GM19324 (cell line): ENCODE results near the gene CCNY.
"Not testable (repeated sequence)": the region's sequence is repeated elsewhere in the genome, so short reads cannot be mapped to it uniquely, and the experiment has no call there.

ENCODE experiments used
- ATAC-seq: cut with Tn5 transposase; IDR thresholded peaks from one replicate; pipeline ENCODE4 v1.9.1; 2021; ENCODE audit warnings: mild to moderate bottlenecking, moderate library complexity; ENCODE audit not compliant: unreplicated experiment, low FRiP score

The CCNY gene

DNA sequence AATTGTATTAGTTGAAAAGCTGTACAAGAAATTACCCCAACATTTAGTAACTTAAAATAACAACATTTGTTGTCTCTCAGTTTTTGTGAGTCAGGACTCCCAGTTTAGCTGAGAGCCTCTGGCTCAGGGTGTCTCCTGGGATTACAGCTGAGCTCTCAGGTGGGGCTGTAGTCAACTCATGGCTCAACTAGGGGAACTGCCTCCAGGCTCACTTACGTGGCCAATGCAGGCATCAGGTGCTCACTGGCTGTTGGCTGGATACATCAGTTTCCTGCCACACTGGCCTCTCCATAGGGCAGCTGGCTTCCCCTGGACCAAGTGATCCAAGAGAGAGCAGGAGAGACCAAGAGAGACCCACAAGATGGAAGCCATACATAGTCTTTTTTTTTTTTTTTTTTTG lies 17.5 kb downstream of the CCNY start:
- ATAC-seq: no peak

GRCh38 chr10:35354257-35354656 lies 17.9 kb downstream of the CCNY start:
- ATAC-seq: not testable (repeated sequence)

DNA sequence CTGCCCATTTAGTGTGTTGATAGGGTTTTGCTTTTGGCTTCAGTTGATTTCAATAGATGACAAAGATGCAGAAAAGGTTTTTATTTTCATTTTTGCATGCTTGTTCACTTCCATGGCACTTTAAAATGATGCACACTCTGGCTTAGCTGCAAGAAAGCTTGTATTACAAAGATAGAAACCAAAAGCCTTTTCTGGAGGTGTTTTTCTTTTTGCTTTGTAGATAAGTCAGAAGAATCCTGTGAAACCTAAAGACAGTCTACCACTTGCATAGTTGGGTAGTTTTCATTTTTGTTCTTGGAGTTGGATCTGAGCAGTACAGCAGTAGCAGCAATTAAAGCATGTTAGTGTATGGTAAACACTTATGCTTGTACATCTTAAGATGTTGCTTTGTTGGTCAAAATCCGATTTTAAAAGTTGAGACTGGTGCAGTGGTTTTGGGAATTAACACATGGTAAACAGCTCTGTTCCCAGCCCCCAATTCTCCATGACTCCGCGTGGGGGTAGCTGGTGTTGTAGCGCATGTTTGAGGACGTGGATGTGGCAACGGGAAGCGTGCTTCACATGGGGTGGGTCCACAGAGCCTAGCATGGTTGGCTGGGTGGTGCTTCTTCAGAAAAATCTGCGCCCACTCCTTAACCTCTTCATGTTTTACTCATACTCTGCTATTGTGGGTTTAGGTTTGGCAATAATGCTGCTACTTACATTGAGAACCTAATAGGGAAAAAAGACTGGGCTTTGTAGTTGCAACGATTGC lies 19.8 kb downstream of the CCNY start:
- peak; percentile 46 for ATAC-seq

DNA sequence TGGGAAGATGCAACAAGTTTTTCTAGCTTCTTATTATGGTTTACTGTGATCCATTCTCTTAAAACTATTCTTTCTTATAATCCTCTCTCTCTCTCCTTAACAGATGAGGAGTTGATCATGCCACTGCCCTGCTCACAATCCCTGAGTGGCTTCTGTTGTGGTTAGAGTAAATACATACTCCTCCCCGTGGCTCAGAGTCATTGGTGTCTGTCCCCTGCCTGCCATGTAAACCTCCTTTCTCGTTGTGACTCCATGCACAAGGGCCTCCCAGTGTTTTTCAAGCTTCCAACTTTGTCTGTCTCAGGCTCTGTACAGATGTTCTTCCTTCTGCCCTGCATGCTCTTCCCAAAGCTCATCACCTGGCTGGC lies 20.4 kb downstream of the CCNY start:
- no peak for ATAC-seq

DNA sequence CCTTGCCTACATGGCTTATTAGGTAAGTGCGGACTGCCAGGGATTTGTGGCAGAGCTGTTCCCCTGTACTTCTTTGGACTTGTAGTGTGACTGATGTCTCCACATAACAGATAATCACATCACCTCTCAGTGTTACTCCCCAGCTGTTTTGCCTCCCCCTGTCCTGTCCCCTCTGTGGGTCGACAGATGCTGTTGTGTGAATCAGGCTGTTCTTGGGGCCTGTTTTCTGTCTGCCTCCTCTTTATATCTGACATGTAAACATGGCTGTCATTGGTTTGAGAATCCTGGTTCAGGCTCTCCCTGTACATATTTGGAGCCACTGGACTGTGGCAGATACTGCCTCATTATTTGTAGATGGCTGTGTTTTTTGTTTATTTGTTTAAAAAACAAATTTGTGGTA lies 22.7 kb downstream of the CCNY start:
- no peak for ATAC-seq

- no peak for ATAC-seq
Observed at GRCh38 chr10:35359873-35360272, 23.6 kb downstream of the CCNY start.

DNA sequence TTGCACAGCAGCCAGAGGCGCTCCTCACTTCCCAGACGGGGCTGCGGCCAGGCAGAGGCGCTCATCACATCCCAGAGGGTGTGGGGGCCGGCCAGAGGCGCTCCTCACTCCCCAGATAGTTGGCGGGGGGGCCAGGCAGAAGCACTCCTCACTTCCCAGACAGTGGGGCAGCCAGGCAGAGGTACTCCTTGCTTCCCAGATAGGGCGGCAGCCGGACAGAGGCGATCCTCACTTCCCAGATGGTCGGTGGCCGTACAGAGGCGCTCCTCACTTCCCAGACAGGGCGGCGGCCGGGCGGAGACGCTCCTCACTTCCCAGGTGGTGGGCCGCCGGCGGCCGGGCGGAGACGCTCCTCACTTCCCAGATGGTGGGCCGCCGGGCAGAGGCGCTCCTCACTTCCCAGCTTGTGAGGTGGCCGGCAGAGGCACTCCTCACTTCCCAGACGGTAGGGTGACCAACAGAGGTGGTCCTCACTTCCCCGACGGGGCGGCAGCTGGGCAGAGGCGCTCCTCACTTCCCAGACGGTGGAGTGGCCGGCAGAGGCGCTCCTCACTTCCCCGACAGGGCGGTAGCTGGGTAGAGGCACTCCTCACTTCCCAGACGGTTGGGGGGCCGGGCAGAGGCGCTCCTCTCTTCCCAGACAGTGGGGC lies 26.5 kb downstream of the CCNY start:
- ATAC-seq: no peak

GRCh38 chr10:35363587-35363986 lies 27.3 kb downstream of the CCNY start:
- ATAC-seq: no peak

- ATAC-seq: no peak
Observed at GRCh38 chr10:35364808-35365207, 28.5 kb downstream of the CCNY start.

DNA sequence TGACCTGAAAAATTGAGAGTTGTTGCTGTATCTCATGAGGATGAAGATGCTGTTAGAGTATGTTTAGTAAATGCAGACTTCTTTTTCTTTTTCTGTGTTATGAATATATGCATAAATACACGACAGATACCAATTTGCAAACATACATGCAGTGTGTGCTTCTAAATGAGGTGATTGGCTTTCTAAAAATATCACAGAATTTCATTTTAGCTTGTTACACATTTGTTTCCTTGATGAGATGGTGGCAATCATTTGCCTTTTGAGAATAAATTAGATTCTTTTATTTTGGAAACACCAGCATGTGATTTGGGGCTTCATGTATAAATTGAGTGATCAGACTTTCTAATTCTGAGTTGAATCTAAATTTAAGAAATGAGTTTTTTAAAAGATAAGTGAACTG lies 29.7 kb downstream of the CCNY start:
- no peak for ATAC-seq

- no peak for ATAC-seq
Observed at GRCh38 chr10:35367107-35367859, 31.0 kb downstream of the CCNY start.

- no peak for ATAC-seq
Observed at GRCh38 chr10:35367982-35368381, 31.7 kb downstream of the CCNY start.

DNA sequence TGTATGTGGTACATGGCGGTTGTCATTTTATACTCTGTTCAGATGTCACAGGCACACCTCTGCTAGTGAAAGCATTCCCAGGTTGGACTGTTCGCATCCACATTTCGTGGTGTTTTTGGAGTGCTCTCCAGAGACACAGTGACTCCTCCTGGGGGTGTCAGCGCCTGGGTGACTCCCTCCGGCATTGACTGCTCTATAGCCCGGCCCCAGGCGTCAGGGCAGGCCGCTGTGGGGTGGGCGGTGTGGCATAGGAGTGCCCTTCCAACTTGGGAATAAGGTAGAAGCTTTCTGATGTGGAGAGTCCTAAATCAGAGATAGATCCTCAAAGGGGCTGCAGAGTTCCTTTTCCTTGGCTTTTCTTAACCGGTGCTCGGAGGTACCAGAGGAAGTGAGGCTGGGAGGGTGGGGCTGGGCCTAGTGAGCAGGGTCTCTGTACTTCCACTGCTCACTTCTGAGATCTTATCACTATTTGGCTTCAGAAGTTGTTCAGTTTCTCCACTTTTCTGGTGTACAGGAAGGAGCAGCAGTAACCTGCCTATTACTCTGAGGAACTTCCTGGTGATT lies 32.3 kb downstream of the CCNY start:
- ATAC-seq: no peak

- no peak for ATAC-seq
Observed at GRCh38 chr10:35369049-35369611, 32.8 kb downstream of the CCNY start.

DNA sequence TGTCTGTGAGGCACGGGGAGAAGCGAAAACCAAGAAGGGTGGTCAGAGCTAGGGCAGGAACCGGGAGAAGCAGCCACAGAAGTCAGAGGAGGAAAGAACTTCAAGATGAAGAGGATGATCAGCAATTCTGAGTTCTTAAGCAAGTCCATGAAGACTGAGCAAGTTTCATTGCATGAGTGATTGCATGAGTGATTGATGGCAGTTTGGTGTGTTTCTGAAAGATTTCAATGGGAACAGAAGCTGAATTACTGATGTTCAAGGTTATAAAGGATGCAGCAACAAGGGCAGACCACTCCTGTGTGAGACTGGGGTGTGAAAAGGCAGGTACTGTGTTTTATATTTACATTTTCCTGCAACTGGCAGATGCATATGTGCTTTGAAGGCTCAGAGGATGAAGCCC lies 35.4 kb downstream of the CCNY start:
- ATAC-seq: no peak

- ATAC-seq: no peak
Observed at GRCh38 chr10:35372329-35372728, 36.0 kb downstream of the CCNY start.

DNA sequence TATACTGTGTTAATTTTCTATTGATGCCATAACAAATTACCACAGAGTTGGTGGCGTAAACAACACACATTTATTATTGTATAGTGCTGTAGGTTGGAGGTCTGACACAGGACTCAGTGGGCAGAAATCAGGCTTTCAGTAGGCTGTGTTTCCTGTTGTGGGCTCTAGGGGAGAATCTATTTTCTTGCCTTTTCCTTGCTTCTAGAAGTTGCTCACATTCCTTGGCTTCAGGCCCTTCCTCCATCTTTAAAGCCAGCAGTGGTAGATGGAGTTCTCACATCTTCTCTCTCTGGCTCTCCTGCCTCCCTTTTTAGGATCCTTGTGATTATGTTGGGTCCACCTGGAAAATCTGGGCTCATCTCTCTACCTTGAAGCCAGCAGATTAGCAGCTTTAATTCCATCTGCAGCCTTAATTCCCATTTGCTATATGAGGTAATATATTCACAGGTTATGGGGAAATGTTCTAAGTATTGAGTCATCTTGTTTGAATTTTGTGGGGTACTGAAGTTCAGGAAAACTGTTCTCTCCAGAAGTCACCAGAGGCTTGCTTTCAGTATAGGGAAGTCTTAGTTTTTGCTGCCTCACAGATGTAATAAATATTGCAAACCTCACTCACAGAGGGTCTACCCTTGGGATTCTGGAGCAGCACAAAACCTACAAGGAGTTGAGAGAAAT lies 38.9 kb downstream of the CCNY start:
- ATAC-seq: no peak

GRCh38 chr10:35377050-35377728 lies 40.9 kb downstream of the CCNY start:
- ATAC-seq: no peak

DNA sequence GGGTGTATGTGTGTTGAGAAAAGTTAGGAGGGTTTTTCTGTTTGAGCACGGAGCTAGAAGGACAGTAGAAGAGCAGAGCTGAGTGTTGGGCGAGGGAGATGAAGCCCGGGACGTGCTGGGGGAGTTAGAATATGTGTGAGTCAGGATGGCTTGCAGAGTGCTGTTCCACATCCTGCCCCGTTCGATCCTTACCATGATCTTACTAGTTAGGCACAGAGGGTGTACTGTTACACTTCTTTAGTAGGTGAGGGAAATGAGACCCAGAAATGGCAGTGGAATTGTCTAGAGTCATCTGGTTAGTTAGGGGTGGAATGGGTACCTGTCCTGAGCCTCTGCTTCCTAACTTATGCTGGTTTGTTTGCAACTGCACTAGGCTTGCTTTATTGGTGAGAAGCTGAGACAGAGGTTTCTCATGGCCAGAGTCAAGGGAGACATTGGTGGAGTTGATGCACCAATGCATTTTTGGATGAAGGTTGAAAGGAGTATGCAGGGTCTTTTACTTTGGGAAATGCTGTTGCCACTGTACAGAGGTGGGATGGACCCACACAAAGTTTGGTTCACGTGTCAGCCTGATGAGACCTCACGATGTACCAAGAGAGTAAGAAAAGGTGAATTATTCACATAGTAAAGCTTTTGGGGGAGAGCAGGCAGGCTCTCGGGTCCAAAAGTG lies 42.4 kb downstream of the CCNY start:
- ATAC-seq: peak; percentile 34
